HG02588 (cell line): ENCODE results near the gene ARHGAP6.
A peak's percentile ranks its signal among the peaks of the same experiment; 100 is the strongest.
"Not testable (repeated sequence)": the region's sequence is repeated elsewhere in the genome, so short reads cannot be mapped to it uniquely, and the experiment has no call there.

Experiments used
- ATAC-seq: cut with Tn5 transposase; IDR thresholded peaks from one replicate; pipeline ENCODE4 v1.9.1; 2021; ENCODE audit warnings: mild to moderate bottlenecking, moderate library complexity; ENCODE audit not compliant: unreplicated experiment

ARHGAP6 gene

GRCh38 chrX:11578301-11578700, 87.4 kb downstream of the ARHGAP6 start:
- not testable (repeated sequence) for ATAC-seq

GRCh38 chrX:11577603-11578002, 88.1 kb downstream of the ARHGAP6 start:
- ATAC-seq: no peak

GRCh38 chrX:11575332-11575731, 90.4 kb downstream of the ARHGAP6 start:
- ATAC-seq: no peak

DNA sequence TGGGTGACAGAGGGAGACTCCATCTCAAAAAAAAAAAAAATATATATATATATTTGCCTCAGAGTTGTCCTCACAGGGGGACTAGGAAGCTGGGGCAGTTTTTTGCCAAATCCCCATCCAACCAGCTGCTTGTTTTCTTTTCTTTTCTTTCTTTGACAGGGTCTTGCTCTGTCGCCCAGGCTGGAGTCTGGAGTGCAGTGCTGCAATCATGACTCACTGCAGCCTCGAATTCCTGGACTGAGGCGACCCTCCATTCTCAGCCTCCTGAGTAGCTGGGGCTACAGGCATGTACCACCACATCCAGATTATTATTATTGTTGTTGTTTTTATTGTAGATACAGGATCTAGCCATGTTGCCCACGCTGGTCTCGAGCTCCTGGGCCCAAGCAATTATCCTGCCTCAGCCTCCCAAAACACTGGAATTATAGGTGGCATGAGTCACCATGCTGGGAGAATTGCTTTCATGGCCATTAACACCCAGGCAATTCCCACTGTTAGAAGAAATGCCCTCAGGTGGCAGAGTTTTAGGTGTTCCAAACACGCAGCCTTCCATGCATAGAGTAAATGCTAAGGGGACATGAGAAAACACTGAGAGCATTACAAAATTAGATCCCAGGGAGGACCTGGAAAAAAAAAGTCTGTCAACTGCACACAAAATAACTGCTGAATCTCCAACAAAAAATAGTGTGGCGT, 98.0 kb downstream of the ARHGAP6 start:
- no peak for ATAC-seq

- ATAC-seq: no peak
Observed at GRCh38 chrX:11566789-11567188, 98.9 kb downstream of the ARHGAP6 start.

DNA sequence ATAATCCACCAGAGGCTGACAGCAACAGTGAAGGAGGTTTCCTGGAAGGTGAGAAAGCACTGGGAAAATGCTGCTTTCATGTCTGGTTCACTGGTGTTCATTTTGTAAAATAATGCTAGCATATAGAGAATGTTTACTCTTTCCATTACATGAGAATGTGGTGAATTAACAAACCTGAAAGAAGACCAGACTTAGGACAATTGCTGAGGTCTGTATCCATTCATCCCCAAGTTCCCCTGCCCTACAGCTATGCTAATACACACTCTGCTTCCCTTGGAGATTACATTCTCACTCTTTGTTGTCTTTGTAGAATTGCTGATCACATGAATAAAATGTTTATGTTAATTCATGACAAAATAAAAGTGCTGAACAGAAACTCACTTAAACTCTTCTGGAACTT, 99.5 kb downstream of the ARHGAP6 start:
- ATAC-seq: no peak

DNA sequence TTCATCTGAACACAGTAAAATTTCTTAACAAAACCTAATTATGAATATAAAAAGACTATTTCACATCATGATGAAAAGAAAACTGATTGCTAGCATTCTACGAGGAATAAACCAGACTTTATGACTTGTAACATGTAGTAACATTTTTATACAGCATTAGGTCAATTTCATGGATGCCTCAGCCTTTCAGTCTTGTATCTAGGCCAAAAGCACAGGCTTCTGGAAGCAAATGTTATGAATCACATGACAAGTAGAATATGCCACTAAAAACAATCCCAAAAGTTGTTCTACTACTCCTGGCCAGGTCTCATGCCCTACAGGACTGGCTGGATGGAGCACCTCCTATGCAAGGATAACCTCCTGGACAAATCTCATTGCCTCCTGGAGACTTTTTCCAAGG, 101.2 kb downstream of the ARHGAP6 start:
- ATAC-seq: no peak

DNA sequence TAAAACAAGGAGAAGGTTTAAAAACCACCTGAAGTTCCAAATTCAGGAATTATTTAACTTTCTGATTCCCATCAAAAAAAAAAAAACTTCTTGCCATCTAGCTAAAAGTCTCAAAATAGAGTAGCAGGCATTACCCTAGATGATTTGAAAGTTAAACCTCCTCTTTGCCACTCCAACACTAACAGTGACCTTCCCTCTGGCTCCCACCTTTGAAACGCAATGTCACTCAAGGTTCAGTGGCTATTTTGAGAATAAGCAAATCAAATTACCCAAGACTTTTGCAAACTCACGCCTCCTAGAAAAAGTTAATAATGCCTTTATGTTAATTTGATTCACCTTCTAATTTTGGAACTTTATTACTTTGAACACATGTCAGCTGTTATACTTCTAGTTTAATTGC, 103.2 kb downstream of the ARHGAP6 start:
- ATAC-seq: no peak

- ATAC-seq: no peak
Observed at GRCh38 chrX:11558972-11559371, 106.7 kb downstream of the ARHGAP6 start.

DNA sequence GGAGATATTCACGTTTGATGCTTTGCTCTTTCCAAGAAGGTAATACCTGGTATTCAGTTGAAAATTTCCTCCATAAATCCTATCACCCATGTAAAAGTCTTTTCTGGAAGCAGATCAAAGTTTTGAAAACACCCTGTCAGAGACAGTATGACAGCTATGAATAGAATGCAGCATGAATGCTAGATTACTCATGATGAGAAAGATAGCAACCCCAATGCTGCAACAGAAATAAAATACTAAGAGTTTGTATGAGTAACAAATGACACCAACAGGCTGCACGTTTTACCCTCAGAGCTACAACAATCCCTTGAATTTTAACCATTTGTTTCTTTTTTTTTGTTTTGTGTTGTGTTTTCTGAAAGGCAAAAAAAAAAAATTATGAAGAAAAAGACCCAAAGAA, 108.6 kb downstream of the ARHGAP6 start:
- ATAC-seq: no peak

- no peak for ATAC-seq
Observed at GRCh38 chrX:11555759-11556158, 110.0 kb downstream of the ARHGAP6 start.

GRCh38 chrX:11553594-11553993, 112.1 kb downstream of the ARHGAP6 start:
- ATAC-seq: no peak

GRCh38 chrX:11551151-11551550, 114.6 kb downstream of the ARHGAP6 start:
- ATAC-seq: no peak

GRCh38 chrX:11546917-11547316, 118.8 kb downstream of the ARHGAP6 start:
- no peak for ATAC-seq

GRCh38 chrX:11543249-11543648, 122.5 kb downstream of the ARHGAP6 start:
- ATAC-seq: no peak

GRCh38 chrX:11541510-11541909, 124.2 kb downstream of the ARHGAP6 start:
- no peak for ATAC-seq

GRCh38 chrX:11540532-11541377, 125.0 kb downstream of the ARHGAP6 start:
- peak; percentile 91 for ATAC-seq

DNA sequence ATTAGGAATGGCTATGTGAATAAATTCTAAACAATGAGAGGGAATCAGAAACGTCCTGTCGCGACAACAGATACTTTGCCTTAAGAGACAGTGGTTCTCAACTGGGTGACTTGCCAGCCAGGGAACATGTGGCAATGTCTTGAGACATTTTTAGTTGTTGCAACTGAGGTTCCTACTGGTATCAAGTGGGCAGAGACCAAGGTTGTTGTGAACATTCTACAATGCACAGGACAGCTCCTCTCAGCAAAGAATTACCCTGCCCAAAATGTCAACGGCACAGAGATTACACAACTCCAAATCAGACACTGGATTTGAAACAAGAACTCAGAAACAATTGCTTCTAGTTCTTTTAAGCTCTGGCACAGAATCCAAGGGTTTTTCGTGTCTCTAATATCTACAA, 128.6 kb downstream of the ARHGAP6 start:
- ATAC-seq: no peak

DNA sequence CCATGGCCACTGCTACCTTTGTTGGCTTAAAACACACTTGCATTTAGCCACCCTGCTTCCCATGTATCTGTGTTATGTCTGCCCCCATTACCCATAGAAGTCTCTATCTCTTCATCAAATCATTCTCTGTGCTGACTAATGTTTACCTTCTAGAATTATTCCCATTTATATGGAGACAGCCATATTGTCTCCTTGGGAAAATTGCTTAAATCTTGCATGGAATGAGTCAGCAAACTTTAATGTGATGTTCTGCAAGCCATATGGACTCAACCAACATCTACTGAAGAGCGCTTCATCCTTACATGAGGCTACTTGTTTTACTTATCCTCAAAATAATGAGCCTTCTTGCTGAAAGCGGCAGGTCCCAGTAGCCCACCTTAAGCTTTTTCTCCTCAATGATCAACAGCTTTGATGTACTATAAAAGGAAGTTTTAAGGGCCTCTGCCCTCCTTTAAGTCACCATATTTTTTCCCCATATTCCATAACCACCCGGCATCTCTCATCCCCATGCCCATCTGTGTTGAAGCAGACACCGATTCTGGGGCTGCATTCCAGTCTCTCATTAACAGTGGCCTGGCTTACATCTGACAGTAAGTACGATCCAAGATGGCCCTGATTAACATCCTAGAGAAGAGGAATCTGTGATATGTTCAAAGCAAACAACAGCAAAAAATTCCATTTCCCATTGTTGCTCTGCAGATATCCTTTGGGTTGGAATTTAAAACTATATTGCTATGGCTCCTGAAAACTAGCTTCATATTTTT, 130.4 kb downstream of the ARHGAP6 start:
- no peak for ATAC-seq

DNA sequence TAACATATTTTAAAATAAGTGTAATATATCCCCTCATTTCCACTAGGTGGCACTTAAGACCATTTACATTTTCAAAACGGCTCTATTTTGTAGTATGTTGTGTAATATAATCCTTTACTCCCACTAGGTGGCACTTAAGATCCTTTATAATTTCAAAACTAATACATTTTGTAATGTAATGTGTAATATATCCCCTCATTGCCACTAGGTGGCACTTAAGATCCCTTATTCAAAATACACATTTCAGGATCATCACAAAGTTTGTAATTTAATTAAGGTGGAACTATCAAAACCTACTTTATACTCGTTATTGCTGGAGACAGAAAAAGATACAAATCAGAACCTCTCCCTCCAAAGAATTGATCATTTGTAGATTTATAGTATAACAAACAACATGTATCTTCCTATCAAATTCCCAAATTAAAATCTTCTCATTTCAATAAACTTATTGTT, 132.5 kb downstream of the ARHGAP6 start:
- peak; percentile 62 for ATAC-seq

GRCh38 chrX:11532291-11533078, 133.2 kb downstream of the ARHGAP6 start:
- no peak for ATAC-seq
